Fibroblast of lung (primary cell): ENCODE measurements around the gene ZNF474.

ENCODE experiments used
- EZH2 ChIP-seq: IDR thresholded peaks from 2 replicates; pipeline ENCODE4 v1.5.1; 2012; ENCODE audit warnings: low read length, control low read depth, mild to moderate bottlenecking; ENCODE audit errors: missing control alignments
- TF ChIP-seq, protein P1 (sequence below), 2 donors: IDR thresholded peaks in 1 of 2; conservative IDR thresholded peaks in 1 of 2; 1 replicate in 1 of 2; 2 replicates in 1 of 2; pipeline ENCODE4 v1.5.1; 2011 to 2012; ENCODE audit warnings: low read length in 2 of 2, control low read depth in 1 of 2, inconsistent platforms in 1 of 2, low read depth in 1 of 2, mild to moderate bottlenecking in 1 of 2

GRCh38 chr5:122093415-122094180, 35.7 kb upstream of the ZNF474 start:
- TF ChIP-seq, protein P1, sequence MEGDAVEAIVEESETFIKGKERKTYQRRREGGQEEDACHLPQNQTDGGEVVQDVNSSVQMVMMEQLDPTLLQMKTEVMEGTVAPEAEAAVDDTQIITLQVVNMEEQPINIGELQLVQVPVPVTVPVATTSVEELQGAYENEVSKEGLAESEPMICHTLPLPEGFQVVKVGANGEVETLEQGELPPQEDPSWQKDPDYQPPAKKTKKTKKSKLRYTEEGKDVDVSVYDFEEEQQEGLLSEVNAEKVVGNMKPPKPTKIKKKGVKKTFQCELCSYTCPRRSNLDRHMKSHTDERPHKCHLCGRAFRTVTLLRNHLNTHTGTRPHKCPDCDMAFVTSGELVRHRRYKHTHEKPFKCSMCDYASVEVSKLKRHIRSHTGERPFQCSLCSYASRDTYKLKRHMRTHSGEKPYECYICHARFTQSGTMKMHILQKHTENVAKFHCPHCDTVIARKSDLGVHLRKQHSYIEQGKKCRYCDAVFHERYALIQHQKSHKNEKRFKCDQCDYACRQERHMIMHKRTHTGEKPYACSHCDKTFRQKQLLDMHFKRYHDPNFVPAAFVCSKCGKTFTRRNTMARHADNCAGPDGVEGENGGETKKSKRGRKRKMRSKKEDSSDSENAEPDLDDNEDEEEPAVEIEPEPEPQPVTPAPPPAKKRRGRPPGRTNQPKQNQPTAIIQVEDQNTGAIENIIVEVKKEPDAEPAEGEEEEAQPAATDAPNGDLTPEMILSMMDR (conservative IDR thresholded peaks at IDR 0.05 in 1 of 2, IDR thresholded peaks at IDR 0.05 in 1 of 2; ENCODE audit: low read depth in 1 of 2, low read length in 2 of 2), result no peak
- no peak for TF ChIP-seq EZH2
